ENCODE measurements around the gene LMBR1.
"Not testable (repeated sequence)": the region's sequence is repeated elsewhere in the genome, so short reads cannot be mapped to it uniquely, and the experiment has no call there.

Gene LMBR1

DNA sequence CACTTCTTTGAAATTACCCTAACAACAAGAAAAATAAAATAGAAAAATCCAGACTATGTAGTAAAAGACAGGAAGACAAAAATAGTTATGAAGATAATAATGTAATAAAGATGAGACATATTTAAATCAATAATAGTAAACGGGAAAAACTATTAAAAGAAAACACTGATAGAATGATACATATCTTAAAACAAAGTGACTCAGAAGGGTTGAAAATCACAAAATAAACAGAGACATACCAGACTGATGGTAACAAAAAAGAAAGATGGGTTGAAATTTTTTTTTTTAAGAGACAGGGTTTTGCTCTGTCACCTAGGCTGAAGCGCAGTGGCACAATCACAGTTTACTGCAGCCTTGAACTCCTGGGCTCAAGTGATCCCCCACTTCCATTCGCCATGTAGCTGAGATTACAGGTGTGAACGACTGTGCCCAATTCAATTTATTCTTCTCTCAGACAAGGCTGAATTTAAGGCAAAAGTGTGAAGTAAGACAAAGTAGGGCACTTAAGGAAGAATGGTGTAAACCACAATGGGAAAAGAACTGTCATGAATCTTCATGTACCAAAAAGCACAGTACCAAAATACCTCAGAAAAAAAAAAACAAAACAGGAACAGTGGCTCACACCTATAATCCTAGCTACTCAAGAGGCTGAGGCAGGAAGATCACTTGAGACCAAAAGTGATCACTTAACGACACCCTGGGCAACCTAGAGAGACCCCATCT, 47.4 kb downstream of the LMBR1 start:
- peaks cover 25% of the 10 kb centered on the region for H3K79me2 ChIP-seq (ENCODE audit: control insufficient read depth, insufficient read depth, low read length, unreplicated experiment)
- H3K4me3 ChIP-seq (ENCODE audit: low read depth, low read length) = no peak overlapping the region
- H3K27ac ChIP-seq (ENCODE audit: low read depth, low read length) = no peak overlapping the region
- H3K27me3 ChIP-seq (ENCODE audit: insufficient read depth, low read length) = no peaks in the 10 kb centered on the region
- no peaks in the 10 kb centered on the region for H3K36me3 ChIP-seq (ENCODE audit: insufficient read depth, low read length)
- H3K4me1 ChIP-seq (ENCODE audit: control insufficient read depth, insufficient read depth, low read length, unreplicated experiment) = peaks cover 7% of the 10 kb centered on the region
- no peak overlapping the region for H2AFZ ChIP-seq (ENCODE audit: low read length, unreplicated experiment)

DNA sequence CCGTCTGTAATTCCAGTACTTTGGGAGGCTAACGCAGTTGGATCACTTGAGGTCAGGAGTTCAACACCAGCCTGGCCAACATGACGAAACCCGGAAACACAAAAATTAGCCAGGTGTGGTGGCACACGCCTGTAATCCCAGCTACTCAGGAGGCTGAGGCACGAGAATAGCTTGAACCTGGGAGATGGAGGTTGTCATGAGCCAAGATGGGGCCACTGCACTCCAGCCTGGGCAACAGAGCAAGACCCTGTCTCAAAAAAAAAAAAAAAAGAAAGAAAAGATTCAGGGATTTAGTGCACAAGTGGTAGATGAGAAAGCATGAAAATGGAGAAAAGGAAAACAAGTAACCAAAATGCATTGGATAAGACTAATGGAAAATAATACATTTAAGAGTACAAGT, 49.4 kb downstream of the LMBR1 start:
- not testable (repeated sequence) for H3K27me3 ChIP-seq (ENCODE audit: insufficient read depth, low read length); H3K27ac ChIP-seq (ENCODE audit: low read depth, low read length); H3K36me3 ChIP-seq (ENCODE audit: insufficient read depth, low read length); H3K4me3 ChIP-seq (ENCODE audit: low read depth, low read length); H2AFZ ChIP-seq (ENCODE audit: low read length, unreplicated experiment)
- peaks cover 27% of the 10 kb centered on the region for H3K79me2 ChIP-seq (ENCODE audit: control insufficient read depth, insufficient read depth, low read length, unreplicated experiment)
- peaks cover 17% of the 10 kb centered on the region for H3K4me1 ChIP-seq (ENCODE audit: control insufficient read depth, insufficient read depth, low read length, unreplicated experiment)

DNA sequence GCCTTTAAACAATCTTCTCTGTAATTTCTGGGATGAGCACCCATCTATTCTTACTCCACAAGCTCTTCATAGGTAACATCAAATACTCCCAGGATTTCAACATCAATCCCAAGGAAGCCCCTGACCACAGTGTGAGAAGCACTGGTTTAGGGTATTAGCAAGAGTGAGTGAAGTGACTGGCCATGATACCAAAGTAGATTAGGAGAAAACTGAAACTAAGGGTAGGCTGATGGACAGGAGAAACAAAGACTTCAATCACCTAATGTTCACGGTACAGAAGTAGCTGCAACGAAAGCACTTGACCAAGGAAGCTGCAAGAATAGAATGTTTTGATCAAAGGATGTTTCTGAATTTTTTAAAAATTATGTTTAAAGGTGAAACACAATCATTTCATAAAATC, 49.8 kb downstream of the LMBR1 start:
- H3K27ac ChIP-seq (ENCODE audit: low read depth, low read length) = no peak overlapping the region
- peaks cover 17% of the 10 kb centered on the region for H3K4me1 ChIP-seq (ENCODE audit: control insufficient read depth, insufficient read depth, low read length, unreplicated experiment)
- H3K4me3 ChIP-seq (ENCODE audit: low read depth, low read length) = no peak overlapping the region
- no peak overlapping the region for H2AFZ ChIP-seq (ENCODE audit: low read length, unreplicated experiment)
- no peaks in the 10 kb centered on the region for H3K27me3 ChIP-seq (ENCODE audit: insufficient read depth, low read length)
- H3K79me2 ChIP-seq (ENCODE audit: control insufficient read depth, insufficient read depth, low read length, unreplicated experiment) = peaks cover 30% of the 10 kb centered on the region
- H3K36me3 ChIP-seq (ENCODE audit: insufficient read depth, low read length) = no peaks in the 10 kb centered on the region

DNA sequence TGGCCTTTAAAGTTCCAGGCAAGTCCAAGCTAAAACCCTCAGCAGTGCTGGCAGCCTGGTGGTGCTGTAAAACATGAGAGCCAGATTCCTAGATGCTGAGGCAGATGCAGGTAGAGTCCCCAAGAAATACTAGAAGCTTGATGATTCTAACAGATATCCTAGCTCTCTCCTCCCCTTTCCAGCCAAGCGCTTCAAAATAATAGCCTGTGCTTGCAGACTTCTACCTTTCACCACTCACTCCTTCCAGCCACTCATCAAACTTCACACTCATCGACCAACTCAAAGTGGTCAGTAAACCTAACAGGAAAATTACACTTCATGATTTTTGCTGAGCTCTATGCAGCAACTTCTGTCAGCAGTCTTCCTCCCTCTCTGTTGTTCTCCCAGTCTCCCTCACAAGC, 50.2 kb downstream of the LMBR1 start:
- H3K4me3 ChIP-seq (ENCODE audit: low read depth, low read length) = no peak overlapping the region
- peaks cover 30% of the 10 kb centered on the region for H3K79me2 ChIP-seq (ENCODE audit: control insufficient read depth, insufficient read depth, low read length, unreplicated experiment)
- no peaks in the 10 kb centered on the region for H3K36me3 ChIP-seq (ENCODE audit: insufficient read depth, low read length)
- H3K27ac ChIP-seq (ENCODE audit: low read depth, low read length) = no peak overlapping the region
- H3K27me3 ChIP-seq (ENCODE audit: insufficient read depth, low read length) = no peaks in the 10 kb centered on the region
- H3K4me1 ChIP-seq (ENCODE audit: control insufficient read depth, insufficient read depth, low read length, unreplicated experiment) = peaks cover 17% of the 10 kb centered on the region
- H2AFZ ChIP-seq (ENCODE audit: low read length, unreplicated experiment) = no peak overlapping the region

DNA sequence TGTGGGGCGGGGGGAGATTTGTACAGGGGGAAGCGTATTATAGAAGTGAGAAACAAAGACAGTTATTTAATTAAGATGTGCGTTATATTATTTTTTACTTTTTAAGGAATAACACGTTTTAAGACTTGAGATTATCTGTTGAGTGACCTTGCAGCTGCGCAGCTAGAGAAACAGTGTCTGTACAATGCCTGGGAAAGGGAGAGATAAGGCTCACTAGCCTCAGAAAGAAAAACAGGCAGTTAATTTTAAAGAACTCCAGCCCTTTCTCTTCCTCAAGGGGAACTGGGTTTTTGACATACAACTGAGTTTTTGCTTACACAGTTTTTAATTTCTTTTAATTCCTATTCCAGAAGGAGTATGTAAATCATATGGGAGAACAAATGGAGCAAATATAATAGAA, 50.7 kb downstream of the LMBR1 start:
- peaks cover 17% of the 10 kb centered on the region for H3K4me1 ChIP-seq (ENCODE audit: control insufficient read depth, insufficient read depth, low read length, unreplicated experiment)
- H2AFZ ChIP-seq (ENCODE audit: low read length, unreplicated experiment) = no peak overlapping the region
- no peak overlapping the region for H3K4me3 ChIP-seq (ENCODE audit: low read depth, low read length)
- H3K36me3 ChIP-seq (ENCODE audit: insufficient read depth, low read length) = no peaks in the 10 kb centered on the region
- H3K79me2 ChIP-seq (ENCODE audit: control insufficient read depth, insufficient read depth, low read length, unreplicated experiment) = peaks cover 28% of the 10 kb centered on the region
- H3K27me3 ChIP-seq (ENCODE audit: insufficient read depth, low read length) = no peaks in the 10 kb centered on the region
- no peak overlapping the region for H3K27ac ChIP-seq (ENCODE audit: low read depth, low read length)

DNA sequence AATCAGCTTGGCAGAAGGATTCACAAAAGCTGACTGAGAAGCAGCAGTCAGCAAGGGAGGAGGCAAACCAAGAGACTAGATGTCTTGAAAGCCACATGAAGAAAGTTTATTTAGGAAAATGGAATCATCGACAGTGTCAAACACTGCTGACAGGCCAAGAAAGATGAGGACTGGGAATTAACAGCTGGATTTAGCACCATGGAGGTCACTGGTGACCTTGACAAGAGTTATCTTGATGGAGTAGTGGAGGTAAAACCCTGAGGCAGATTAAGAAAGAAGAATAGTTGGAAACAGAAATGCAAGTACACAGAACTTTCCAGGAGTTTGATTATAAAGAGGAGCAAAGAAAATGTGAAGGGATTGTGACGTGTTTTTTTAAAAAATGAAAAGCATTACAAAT, 51.5 kb downstream of the LMBR1 start:
- Histone ChIP-seq H3K79me2 (ENCODE audit: control insufficient read depth, insufficient read depth, low read length, unreplicated experiment) (peaks cover 20% of the 10 kb centered on the region), H2AFZ (ENCODE audit: low read length, unreplicated experiment) (no peak overlapping the region), H3K27me3 (ENCODE audit: insufficient read depth, low read length) (no peaks in the 10 kb centered on the region)

DNA sequence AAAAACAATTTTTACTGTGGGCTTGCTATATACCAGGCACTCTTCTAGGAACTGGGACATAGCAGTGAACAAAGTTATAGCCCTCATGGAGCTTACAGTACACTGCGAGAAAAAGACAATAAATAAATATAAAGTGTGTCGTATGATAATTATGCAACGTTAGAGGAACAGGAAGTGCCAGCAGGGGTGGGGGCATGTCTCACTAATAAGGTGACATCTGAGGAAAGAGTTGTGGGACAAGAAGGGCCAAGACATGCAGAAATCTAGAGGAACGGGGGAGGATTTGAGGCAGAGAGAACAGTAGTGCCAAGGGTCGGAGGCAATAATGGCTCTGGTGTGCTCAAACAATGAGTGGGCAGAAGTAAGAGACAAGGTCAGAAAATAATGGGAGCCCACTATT, 52.8 kb downstream of the LMBR1 start:
- Histone ChIP-seq H3K4me3 (ENCODE audit: low read depth, low read length) (no peak overlapping the region), H2AFZ (ENCODE audit: low read length, unreplicated experiment) (no peak overlapping the region), H3K27me3 (ENCODE audit: insufficient read depth, low read length) (no peaks in the 10 kb centered on the region), H3K36me3 (ENCODE audit: insufficient read depth, low read length) (no peaks in the 10 kb centered on the region), H3K27ac (ENCODE audit: low read depth, low read length) (no peak overlapping the region), H3K79me2 (ENCODE audit: control insufficient read depth, insufficient read depth, low read length, unreplicated experiment) (peaks cover 14% of the 10 kb centered on the region), H3K4me1 (ENCODE audit: control insufficient read depth, insufficient read depth, low read length, unreplicated experiment) (peaks cover 10% of the 10 kb centered on the region)

More for the DNA sequence above, 51.5 kb downstream of the LMBR1 start:
- Histone ChIP-seq H3K4me3 (ENCODE audit: low read depth, low read length) (no peak overlapping the region), H3K27ac (ENCODE audit: low read depth, low read length) (no peak overlapping the region), H3K4me1 (ENCODE audit: control insufficient read depth, insufficient read depth, low read length, unreplicated experiment) (peaks cover 17% of the 10 kb centered on the region), H3K36me3 (ENCODE audit: insufficient read depth, low read length) (no peaks in the 10 kb centered on the region)

DNA sequence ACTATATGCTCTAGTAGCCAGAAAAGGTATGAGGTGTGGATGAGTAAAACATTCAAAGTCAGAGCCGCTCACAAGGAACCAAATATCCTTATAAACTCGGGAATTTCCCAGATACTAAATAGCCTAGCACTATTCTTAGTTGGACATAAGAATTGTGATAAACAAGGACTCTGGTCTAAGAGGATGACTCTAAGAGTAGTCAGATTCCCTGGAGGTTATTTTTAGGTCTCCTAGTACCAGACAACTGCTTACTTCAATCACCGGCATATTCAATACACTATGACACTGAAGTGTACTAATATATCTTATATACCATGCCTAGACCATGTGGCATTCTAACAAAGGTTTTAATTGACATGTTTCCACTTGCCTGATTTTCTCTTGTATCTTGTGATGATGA, 56.5 kb downstream of the LMBR1 start:
- no peaks in the 10 kb centered on the region for H3K27me3 ChIP-seq (ENCODE audit: insufficient read depth, low read length)
- no peak overlapping the region for H3K27ac ChIP-seq (ENCODE audit: low read depth, low read length)
- H3K4me1 ChIP-seq (ENCODE audit: control insufficient read depth, insufficient read depth, low read length, unreplicated experiment) = peaks cover 10% of the 10 kb centered on the region
- H3K4me3 ChIP-seq (ENCODE audit: low read depth, low read length) = no peak overlapping the region
- no peaks in the 10 kb centered on the region for H3K36me3 ChIP-seq (ENCODE audit: insufficient read depth, low read length)
- H3K79me2 ChIP-seq (ENCODE audit: control insufficient read depth, insufficient read depth, low read length, unreplicated experiment) = peaks cover 6% of the 10 kb centered on the region
- no peak overlapping the region for H2AFZ ChIP-seq (ENCODE audit: low read length, unreplicated experiment)

DNA sequence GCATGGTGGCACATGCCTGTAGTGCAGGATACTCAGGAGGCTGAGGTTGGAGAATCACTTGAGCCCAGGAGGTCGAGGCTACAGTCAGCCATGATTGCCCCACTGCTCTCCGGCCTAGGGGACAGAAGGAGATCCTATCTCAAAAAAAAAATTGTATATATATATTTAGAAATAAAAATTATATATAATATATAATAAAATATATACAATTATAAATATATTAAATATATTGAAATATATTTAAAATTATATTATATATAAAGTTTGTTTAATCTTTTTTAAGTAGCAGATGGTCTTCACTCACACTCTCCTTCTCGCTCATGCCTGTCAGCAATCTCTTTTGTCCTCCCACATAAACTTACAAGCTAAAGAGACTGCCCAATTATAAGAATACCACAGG, 58.5 kb downstream of the LMBR1 start:
- Histone ChIP-seq H2AFZ (ENCODE audit: low read length, unreplicated experiment) (no peak overlapping the region), H3K4me3 (ENCODE audit: low read depth, low read length) (no peak overlapping the region), H3K4me1 (ENCODE audit: control insufficient read depth, insufficient read depth, low read length, unreplicated experiment) (no peaks in the 10 kb centered on the region), H3K27ac (ENCODE audit: low read depth, low read length) (no peak overlapping the region), H3K36me3 (ENCODE audit: insufficient read depth, low read length) (no peaks in the 10 kb centered on the region), H3K79me2 (ENCODE audit: control insufficient read depth, insufficient read depth, low read length, unreplicated experiment) (peaks cover 6% of the 10 kb centered on the region), H3K27me3 (ENCODE audit: insufficient read depth, low read length) (no peaks in the 10 kb centered on the region)

DNA sequence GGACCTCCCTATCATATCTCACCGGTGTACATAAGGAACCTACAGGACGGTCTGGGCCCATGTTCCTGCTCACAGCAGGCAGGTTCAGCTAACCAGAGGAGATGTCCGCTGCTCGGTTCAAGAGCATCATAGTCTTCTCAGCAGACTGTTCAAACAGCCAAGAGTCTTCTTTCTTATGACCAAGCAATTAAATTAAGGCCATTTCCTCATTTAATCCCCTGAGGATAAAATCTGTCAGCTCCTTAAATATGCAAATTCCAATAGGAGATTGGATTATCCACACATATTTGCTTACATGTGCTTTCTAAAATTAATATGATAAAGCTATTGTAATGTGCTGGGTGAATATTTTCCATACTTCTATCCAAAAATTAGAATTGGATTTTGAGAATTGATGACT, 59.7 kb downstream of the LMBR1 start:
- no peaks in the 10 kb centered on the region for H3K4me1 ChIP-seq (ENCODE audit: control insufficient read depth, insufficient read depth, low read length, unreplicated experiment)
- H3K27me3 ChIP-seq (ENCODE audit: insufficient read depth, low read length) = no peaks in the 10 kb centered on the region
- H3K4me3 ChIP-seq (ENCODE audit: low read depth, low read length) = no peak overlapping the region
- peaks cover under 1% of the 10 kb centered on the region for H3K79me2 ChIP-seq (ENCODE audit: control insufficient read depth, insufficient read depth, low read length, unreplicated experiment)
- H2AFZ ChIP-seq (ENCODE audit: low read length, unreplicated experiment) = no peak overlapping the region
- H3K36me3 ChIP-seq (ENCODE audit: insufficient read depth, low read length) = no peaks in the 10 kb centered on the region
- no peak overlapping the region for H3K27ac ChIP-seq (ENCODE audit: low read depth, low read length)

DNA sequence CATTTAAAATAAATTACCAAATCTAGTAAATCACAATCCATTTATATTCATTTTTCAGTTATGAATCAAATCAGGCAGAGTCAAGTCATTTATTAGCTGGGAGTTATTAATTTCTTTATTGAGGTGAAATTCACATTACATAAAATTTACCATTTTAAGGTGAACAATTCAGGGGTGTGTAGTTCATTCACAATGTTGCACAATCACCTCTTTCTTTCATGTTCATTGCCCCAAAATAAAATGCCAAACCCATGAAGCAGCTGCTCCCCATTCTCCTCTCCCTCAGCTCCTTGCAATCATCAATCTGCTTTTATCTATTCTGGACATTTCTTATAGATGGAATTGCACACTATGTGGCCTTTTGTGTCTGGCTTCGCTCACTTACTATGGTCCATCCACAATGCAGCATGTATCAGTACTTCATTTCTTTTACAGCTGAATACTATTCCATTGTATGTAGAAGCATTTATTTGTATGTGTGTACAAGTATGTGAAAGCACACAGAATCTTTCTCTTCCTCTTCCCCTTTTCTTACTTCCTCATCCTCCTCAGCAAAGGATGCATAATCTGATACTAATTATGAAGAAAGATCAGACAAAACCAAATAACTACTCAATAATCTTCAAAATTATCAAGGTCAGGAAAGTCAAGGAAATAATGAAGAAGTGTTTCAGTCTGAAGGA, 60.6 kb downstream of the LMBR1 start:
- Histone ChIP-seq H3K27me3 (ENCODE audit: insufficient read depth, low read length) (no peaks in the 10 kb centered on the region), H3K4me1 (ENCODE audit: control insufficient read depth, insufficient read depth, low read length, unreplicated experiment) (no peaks in the 10 kb centered on the region), H3K4me3 (ENCODE audit: low read depth, low read length) (no peak overlapping the region), H3K27ac (ENCODE audit: low read depth, low read length) (no peak overlapping the region), H3K36me3 (ENCODE audit: insufficient read depth, low read length) (no peaks in the 10 kb centered on the region), H2AFZ (ENCODE audit: low read length, unreplicated experiment) (no peak overlapping the region), H3K79me2 (ENCODE audit: control insufficient read depth, insufficient read depth, low read length, unreplicated experiment) (no peaks in the 10 kb centered on the region)
